SW 1271 (cell line): Measurements from ENCODE around the gene PROZ.

Experiments
- DNase-seq, 2 experiments: peaks; one replicate each; lab custom pipeline; 2025; lab: John Stamatoyannopoulos, UW

Gene PROZ

DNA sequence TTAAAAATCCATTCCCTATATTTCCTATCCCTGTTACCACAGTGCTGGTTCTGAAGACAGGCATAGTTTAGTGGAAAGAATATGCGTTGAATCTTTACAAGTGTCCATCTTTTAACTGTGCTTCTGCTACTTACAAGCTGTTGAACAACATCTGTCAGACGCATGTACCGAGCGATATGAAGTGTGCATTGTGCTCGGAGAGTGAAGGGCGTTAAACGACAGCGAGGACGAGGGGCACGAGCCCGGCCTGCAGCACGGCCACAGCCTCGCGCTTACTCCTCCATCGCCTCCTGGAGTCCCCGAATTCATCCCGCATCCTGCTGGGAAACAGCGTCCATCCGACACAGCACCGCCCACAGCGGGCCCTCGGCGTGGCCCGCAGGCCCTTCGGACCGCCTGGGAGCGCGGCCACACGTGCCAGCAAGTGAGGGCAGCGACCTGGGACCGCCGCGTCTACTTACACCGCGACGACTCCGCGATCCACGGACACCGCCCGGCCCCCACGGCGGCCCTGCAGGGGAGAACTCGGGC, 49.5 kb downstream of the PROZ start:
- no peak for DNase-seq

GRCh38 chr13:113208421-113209335, 50.2 kb downstream of the PROZ start, which contains the start of gene PCID2:
Gene PCID2 (minus strand): TSS chr13:113208669. CDS start chr13:113208634, 35 bp downstream.
- DNase-seq, result peak; percentile 31 to 35

- peak in 1 of 2 experiments; percentile 7 for DNase-seq
Observed at GRCh38 chr13:113209336-113209758, 50.9 kb downstream of the PROZ start, which contains the start of gene CUL4A. Gene CUL4A (plus strand): TSS chr13:113209613. CDS start chr13:113209628, 15 bp downstream.

- DNase-seq, result peak in 1 of 2 experiments; percentile 3
Observed at GRCh38 chr13:113209759-113210421, 51.4 kb downstream of the PROZ start.

GRCh38 chr13:113210833-113211232, 52.4 kb downstream of the PROZ start:
- no peak for DNase-seq

- DNase-seq, result no peak
Observed at GRCh38 chr13:113211774-113212173, 53.3 kb downstream of the PROZ start.

- peak in 1 of 2 experiments; percentile 26 for DNase-seq
Observed at GRCh38 chr13:113216254-113217048, 58.0 kb downstream of the PROZ start.

DNA sequence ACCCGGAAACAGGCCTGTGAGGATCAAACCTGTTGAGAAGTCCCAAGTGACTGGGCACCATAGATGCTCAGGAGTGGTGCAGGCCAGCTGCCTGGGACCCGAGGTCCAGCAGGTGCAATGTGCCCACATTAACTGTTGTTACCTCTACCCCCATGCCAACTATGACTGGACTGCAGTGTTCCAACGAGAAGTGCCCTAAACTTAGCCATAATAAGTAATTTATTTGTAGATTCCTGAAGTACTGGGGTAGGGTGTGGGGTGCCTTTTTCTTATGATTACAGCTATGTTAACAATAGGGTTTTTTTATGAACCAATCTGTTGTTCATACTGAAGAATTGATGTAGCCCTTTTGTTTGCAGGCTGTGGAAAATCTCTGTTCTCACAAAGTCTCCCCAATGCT, 60.1 kb downstream of the PROZ start:
- DNase-seq, result no peak

DNA sequence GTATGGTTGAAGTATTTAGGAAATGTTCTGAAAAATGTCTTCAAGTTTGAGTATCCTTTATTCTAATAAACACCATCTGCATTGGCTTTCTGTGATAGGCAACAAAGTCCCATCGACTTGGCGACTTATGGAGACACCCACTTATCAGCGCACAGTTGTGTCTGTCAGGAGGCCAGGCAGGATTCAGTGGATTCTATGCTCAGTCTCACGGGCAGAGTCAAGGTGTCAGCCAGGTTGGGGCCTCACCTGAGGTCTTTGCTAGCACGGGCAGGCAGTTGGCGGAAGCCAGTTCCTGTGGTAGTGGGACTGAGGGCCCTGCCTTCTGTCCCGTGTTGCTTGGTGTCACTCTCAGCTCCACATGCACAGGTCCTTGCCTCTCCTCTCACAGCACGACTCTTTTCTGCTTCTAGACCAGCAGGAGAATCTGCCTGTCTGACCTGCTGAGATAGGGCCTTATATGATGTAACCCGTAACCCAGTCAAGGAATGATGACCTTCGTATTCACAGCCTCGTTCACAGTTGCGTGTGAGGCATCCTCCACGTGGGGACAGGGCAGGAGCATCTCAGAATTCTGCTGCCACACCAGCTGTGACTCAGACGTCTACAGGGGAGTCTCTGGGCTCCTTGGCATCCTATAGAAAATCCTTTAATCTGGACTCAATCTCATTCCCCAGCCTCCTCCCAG, 61.0 kb downstream of the PROZ start:
- DNase-seq, result no peak

DNA sequence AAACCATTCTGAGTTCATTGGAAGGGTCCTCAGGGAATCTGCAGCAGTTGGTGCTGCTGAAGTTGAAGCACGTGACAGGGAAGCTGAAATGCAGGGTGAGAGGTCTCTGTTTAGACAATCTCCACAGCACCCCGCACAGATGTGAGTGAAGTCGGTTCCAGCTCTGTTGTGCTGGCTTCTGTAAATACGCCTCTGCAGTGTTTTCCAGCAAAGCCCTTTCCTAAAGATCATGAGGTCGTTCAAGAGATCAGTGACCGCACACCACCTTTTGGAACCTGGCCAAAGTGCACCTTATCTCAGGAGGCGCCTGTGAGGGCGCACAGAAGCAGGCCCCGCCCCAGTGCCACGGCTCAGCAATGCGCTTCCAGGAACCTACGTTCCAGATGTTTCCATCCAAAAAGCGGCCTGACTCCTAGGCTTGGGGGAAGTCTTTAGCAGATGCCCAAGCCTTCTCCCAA, 61.7 kb downstream of the PROZ start:
- no peak for DNase-seq

GRCh38 chr13:113220877-113221276, 62.4 kb downstream of the PROZ start:
- DNase-seq, result no peak
